GM12801 (cell line): ENCODE results near the gene DIAPH1.

Source experiments
- TF ChIP-seq, protein P1 (sequence below): IDR thresholded peaks from one replicate; pipeline ENCODE4 v1.5.1; 2011; ENCODE audit warnings: control low read depth; ENCODE audit not compliant: insufficient read length; ENCODE audit errors: extremely low read depth

Gene DIAPH1

DNA sequence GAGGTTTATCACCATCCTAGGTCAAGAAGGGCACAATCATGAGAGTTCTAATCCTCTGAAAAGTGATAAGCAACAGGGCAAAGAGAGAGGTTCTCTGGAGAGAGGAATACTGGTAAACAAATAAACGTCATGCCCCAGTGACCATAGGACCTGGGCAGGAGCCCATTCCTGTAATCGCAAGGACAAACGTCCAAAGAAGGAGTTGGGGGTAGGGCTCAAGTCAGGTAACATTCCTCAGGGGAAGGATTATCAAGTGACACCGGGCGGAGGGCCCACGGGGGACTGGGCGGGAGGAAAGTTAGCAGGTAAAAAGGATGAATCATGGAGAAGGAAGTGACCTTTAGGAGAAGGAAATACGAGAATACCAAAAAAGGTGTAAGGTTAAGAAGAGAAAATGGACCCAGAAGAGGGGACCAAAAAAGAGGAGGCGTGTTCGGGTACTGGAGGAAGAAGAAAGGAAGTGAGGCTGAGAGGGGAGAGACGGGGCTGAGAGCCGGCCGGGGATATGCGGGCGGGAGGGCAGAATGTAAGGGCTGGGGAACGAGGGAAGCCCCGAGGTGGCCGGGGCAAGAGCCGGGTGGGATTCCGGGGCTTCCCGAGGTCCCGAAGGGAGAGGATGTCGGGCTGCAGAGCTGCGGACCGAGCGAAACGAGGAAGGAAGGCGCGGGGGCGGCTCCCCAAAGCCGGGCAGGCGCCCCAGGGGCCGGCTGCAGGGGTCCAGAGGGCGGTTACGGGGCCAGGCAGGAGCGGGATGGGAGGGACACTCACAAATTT lies 583 bp downstream of the DIAPH1 start:
- TF ChIP-seq, protein P1, sequence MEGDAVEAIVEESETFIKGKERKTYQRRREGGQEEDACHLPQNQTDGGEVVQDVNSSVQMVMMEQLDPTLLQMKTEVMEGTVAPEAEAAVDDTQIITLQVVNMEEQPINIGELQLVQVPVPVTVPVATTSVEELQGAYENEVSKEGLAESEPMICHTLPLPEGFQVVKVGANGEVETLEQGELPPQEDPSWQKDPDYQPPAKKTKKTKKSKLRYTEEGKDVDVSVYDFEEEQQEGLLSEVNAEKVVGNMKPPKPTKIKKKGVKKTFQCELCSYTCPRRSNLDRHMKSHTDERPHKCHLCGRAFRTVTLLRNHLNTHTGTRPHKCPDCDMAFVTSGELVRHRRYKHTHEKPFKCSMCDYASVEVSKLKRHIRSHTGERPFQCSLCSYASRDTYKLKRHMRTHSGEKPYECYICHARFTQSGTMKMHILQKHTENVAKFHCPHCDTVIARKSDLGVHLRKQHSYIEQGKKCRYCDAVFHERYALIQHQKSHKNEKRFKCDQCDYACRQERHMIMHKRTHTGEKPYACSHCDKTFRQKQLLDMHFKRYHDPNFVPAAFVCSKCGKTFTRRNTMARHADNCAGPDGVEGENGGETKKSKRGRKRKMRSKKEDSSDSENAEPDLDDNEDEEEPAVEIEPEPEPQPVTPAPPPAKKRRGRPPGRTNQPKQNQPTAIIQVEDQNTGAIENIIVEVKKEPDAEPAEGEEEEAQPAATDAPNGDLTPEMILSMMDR: no peak

DNA sequence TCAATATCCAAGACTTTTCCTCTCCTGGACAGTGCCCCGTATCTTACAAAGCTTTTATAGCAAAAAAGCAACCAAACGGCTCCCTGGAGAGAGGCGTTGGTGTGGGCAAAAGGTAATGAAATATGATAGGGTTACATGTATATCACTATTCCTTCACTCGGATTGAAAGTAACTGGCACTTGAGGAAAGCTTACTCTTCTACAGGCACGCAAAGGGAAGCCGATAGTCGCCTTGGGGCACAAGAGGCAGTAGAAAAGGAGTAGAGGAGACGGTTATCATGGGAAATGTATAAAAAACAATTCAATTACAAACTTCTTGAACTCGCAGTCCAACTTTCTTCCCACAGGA lies 1.1 kb downstream of the DIAPH1 start:
- TF ChIP-seq, protein P1: no peak

DNA sequence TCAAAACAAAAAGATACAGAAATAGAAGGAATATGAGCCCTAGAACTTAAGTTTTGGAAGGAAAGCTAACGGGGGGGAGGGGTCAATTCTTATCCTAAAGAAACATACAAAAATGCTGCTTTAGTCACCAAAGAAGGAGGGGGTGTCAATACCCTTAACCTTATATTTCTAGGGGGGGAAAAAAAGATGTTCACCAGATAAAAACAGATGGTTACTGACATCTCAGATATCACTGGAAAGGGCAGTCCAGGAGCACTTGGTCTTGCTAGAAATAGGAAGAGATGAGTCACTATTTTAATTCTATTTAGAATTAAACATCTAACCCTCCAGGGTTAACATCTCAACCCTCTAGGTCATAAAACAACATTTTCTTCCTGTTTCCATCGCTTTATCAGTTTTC lies 1.7 kb downstream of the DIAPH1 start:
- TF ChIP-seq, protein P1: no peak

DNA sequence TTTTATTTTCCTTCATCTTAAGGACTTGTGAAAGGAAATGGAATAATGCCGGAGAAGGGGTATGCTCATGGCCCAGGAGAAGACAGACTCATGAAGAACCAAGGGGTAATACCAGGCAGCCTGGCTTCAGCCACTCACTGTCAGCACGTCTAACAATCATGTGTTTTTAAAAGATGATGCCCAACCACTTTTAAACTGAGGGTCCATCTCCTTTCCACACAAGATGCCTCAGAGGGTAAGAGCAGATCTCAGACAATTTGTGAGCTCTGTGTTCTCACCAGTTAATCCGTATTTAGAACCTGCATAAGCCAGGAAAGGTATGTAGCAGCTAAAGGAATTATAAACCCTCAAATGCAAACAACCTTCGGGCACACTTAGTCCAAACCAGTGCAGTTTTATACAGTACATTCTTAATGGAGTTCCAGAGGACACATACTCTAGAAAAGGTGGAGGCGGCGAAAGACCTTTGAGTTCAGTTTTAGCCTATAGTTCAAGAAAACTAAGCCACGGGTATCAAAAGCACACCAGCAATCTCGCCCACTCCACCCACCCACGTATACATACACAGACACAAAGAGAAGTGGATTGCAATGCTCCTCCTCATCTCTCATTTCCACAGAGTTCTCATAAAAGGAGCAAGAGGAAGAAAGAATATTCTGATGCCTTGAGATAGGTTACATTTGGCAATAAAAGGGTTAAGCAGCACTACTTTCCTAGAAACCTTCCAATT lies 2.6 kb downstream of the DIAPH1 start:
- TF ChIP-seq, protein P1: no peak

DNA sequence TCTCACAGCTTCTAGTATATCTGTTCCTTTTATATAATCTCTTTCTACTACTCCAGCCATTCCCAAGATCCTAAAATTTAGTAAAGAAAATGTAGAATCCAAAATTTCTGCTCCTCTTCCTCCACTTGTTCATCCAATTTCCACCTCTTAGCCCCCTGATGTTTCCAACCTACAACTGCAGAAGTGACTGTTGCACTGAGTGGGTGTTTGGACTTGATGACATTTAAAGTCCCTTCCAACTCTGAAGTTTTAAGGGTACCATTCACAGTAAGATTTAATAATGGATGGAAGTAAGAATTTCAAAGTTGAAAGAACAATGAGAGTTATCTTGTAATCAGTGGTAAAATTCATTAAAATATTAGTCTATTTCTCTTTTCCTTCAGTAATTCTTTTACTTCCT lies 5.5 kb downstream of the DIAPH1 start:
- TF ChIP-seq, protein P1: no peak

DNA sequence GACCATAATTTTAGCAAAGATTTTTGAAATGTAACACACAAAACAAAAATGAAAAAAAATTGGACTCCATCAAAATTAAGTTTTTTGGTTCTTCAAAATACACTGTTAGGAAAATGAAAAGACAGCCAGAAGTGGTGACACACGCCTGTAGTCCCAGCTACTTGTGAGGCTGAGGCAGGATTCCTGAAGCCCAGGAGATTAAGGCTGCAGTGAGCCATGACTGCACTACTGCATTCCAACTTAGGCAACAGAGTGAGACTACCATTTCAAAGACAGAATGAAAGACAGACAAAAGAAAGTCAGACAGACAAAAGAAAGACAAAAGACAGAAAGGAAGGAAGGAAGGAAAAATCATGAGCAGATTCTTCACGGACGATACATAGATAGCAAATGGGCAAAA lies 7.5 kb downstream of the DIAPH1 start:
- TF ChIP-seq, protein P1: no peak

DNA sequence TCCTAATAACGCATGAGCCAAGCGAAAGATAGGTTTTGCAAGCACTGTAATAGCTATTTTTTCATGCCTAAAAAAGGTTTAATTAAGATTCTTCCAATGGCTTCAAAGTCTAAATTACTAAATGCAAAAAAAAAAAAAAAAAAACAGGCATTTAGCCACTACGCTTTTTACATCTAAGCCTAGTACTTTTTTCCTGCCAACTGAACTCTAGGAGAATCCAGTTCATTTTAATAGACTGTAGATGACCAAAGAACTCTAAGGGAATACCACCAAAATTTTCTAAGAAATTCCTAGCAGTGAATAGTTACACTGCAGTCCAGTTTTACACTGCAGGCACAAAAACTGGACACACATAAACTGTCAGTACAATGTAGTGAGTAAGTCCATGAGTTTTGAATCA lies 9.8 kb downstream of the DIAPH1 start:
- TF ChIP-seq, protein P1: no peak
